GM08714 (cell line): ENCODE results near the gene RSU1.

Experiments
- H3K4me3 ChIP-seq: fragments of 200-500 bp; sonication (Bioruptor generic); 2 replicates; pipeline ENCODE4 v1.5.1; 2014; ENCODE audit warnings: mild to moderate bottlenecking, low read length, inconsistent platforms
- ZNF274 ChIP-seq: IDR thresholded peaks from 2 replicates; pipeline ENCODE4 v1.6.1; 2012; ENCODE audit warnings: mild to moderate bottlenecking, low read depth, low read length

Gene RSU1

GRCh38 chr10:16565604-16566003, 251.6 kb downstream of the RSU1 start:
- no peak overlapping the region for H3K4me3 ChIP-seq
- no peak for TF ChIP-seq ZNF274

GRCh38 chr10:16562891-16563290, 254.3 kb downstream of the RSU1 start:
- no peak for TF ChIP-seq ZNF274
- no peak overlapping the region for H3K4me3 ChIP-seq

- no peak for TF ChIP-seq ZNF274
- H3K4me3 ChIP-seq, result no peak overlapping the region
Measured at GRCh38 chr10:16559236-16559773, 257.9 kb downstream of the RSU1 start.

- no peak overlapping the region for H3K4me3 ChIP-seq
- no peak for TF ChIP-seq ZNF274
Measured at GRCh38 chr10:16547973-16548372, 269.3 kb downstream of the RSU1 start.

GRCh38 chr10:16545116-16545736, 272.0 kb downstream of the RSU1 start:
- TF ChIP-seq ZNF274, result no peak
- H3K4me3 ChIP-seq, result no peak overlapping the region

GRCh38 chr10:16544591-16544990, 272.6 kb downstream of the RSU1 start:
- TF ChIP-seq ZNF274, result no peak
- H3K4me3 ChIP-seq, result no peak overlapping the region

- no peak overlapping the region for H3K4me3 ChIP-seq
- TF ChIP-seq ZNF274, result no peak
Measured at GRCh38 chr10:16544099-16544498, 273.1 kb downstream of the RSU1 start.
